GM06990 (cell line): ENCODE results near the gene EML4.

ENCODE experiments used
- DNase-seq: peaks from one replicate; pipeline ENCODE4 v3.0.0-alpha.2; 2011; ENCODE audit not compliant: insufficient read length; ENCODE audit errors: extremely low read depth
- H3K27me3 ChIP-seq: replicated peaks from 2 replicates; pipeline ENCODE4 v1.6.0; 2011; ENCODE audit warnings: low read length; ENCODE audit not compliant: control insufficient read depth, insufficient read depth
- H3K36me3 ChIP-seq: 2 replicates; pipeline ENCODE4 v1.5.1; 2011; ENCODE audit warnings: low read length; ENCODE audit not compliant: control insufficient read depth, insufficient read depth
- H3K4me3 ChIP-seq: replicated peaks from 2 replicates; pipeline ENCODE4 v1.5.1; 2011; ENCODE audit warnings: low read depth, mild to moderate bottlenecking, control low read depth, low read length
- TF ChIP-seq, protein P1 (sequence below): IDR thresholded peaks from 2 replicates; pipeline ENCODE4 v1.5.1; 2011; ENCODE audit warnings: low read length, control low read depth, mild to moderate bottlenecking, inconsistent platforms; ENCODE audit not compliant: insufficient read depth, poor library complexity, severe bottlenecking

EML4 gene

DNA sequence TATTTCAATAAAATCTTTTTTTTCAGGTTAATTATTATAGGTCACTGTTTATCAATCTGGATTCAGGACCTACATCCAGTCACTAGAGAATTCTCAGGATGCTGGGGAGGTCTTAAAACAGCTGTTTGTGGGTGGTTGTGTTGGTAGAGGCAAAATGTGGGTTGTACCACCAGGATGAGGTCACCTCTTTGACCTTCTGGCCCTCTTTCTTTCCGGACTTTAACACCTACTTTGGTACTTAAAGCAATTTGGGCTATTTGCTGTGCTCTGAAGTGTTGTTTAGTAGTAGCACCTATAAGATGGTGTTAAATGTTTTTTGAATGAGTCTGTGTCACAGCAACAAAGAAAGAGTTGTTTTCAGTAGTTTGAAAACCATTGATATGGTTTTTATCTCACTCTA, 14.6 kb downstream of the EML4 start:
- no peak for DNase-seq
- no peaks in the 10 kb centered on the region for H3K27me3 ChIP-seq
- TF ChIP-seq, protein P1, sequence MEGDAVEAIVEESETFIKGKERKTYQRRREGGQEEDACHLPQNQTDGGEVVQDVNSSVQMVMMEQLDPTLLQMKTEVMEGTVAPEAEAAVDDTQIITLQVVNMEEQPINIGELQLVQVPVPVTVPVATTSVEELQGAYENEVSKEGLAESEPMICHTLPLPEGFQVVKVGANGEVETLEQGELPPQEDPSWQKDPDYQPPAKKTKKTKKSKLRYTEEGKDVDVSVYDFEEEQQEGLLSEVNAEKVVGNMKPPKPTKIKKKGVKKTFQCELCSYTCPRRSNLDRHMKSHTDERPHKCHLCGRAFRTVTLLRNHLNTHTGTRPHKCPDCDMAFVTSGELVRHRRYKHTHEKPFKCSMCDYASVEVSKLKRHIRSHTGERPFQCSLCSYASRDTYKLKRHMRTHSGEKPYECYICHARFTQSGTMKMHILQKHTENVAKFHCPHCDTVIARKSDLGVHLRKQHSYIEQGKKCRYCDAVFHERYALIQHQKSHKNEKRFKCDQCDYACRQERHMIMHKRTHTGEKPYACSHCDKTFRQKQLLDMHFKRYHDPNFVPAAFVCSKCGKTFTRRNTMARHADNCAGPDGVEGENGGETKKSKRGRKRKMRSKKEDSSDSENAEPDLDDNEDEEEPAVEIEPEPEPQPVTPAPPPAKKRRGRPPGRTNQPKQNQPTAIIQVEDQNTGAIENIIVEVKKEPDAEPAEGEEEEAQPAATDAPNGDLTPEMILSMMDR, result no peak
- no peaks in the 10 kb centered on the region for H3K36me3 ChIP-seq
- H3K4me3 ChIP-seq, result no peak overlapping the region

DNA sequence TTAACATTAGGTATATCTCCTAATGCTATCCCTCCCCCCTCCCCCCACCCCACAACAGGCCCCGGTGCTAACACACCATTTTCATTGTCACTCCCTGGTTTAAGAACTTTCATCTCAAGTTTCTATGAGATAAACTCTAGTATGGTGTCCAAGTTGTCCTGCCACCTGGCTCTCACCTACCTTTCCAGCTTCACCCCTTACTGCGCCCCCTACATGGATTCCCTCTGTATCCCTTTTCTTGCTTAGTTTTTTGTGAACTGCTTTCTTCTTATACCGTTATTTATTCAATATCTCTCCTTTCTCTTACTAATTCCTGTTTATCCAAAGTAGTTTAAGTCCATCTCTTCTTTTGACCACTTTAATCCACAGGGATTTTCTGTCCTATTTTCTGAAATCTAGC, 15.2 kb downstream of the EML4 start:
- no peaks in the 10 kb centered on the region for H3K36me3 ChIP-seq
- H3K4me3 ChIP-seq, result no peak overlapping the region
- no peak for DNase-seq
- TF ChIP-seq, protein P1, result peak; percentile 11
- H3K27me3 ChIP-seq, result no peaks in the 10 kb centered on the region

DNA sequence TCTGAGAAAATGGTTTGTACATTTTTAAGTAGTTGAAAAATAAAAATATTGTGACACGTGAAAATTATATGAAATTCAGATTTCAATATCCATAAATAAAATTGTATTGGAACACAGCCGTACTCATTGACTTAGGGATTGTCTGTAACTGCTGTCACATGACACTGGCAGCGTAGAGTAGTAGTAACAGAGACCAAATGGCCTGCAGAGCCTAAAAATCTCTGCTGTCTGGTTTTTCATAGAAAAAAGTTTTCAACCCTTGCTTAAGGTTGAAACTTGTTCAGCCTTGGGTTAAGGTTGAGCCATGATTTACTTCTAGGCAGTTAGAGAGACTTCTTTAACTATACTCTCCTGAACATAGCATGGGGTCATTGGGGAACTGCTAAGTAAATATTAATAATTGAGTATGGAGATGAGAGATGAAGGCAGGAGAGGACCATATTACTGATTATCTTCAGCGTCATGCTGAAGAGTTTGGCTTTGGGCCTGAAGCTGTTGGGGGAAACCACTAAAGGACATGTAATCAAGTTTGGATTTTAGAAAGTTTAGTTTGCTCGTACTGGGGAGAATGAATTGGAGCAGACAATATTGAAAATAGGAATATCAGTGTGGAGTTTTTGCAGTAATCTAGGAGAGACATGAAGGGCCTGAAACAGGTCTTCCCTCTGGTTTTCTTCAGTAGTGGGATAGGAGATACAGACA, 16.2 kb downstream of the EML4 start:
- Histone ChIP-seq H3K4me3 (no peak overlapping the region), H3K36me3 (no peaks in the 10 kb centered on the region), H3K27me3 (no peaks in the 10 kb centered on the region)
- DNase-seq, result no peak
- TF ChIP-seq, protein P1, result no peak

DNA sequence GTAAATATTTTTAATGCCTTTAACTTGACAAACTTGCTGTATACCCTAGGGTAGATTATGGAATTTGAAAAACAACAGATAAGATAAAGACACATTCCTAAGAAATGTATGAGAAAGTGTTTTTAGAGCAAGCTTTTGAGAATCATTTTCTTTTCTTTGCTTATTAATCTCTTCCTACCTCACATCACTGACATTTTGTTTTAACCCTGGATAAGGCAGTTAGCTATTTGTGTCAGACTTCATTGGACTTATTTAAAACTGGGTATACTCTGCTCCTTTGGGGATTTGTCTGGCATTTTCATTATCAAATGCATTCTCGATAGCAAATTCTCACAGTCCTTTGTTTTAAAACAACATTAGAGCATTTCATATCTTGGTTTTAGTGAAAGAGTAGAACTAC, 17.2 kb downstream of the EML4 start:
- H3K27me3 ChIP-seq, result no peaks in the 10 kb centered on the region
- TF ChIP-seq, protein P1, result no peak
- H3K36me3 ChIP-seq, result no peaks in the 10 kb centered on the region
- no peak overlapping the region for H3K4me3 ChIP-seq
- DNase-seq, result no peak

DNA sequence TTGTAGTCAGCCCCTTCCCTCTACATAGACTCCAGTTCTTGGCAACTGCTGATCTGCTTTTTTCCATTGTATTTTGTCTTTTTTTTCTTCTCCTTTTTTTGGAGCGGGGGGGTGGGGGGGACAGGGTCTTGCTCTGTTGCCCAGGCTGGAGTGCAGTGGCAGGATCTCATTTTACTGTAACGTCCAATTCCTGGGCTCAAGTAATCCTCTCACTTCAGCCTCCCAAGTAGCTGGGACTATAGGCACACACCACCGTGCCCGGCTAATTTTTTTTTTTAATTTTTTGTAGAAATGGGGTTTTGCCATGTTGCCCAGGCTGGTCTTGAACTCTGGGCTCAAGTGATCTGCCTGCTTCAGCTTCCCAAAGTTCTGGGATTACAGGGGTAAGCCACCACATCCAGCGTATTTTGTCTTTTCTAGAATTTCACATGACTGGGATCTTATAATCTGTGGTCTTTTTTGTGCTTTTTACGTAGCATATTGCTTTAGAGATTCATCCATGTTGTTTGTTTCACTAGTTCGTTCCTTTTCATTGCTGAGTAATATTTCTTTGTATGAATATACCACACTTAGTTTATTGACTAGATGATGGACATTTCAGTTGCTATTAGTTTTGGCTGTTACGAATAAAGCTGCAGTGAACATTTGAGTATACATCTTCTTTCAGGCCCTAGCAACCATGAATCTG, 17.9 kb downstream of the EML4 start:
- no peaks in the 10 kb centered on the region for H3K36me3 ChIP-seq
- TF ChIP-seq, protein P1, result no peak
- no peak overlapping the region for H3K4me3 ChIP-seq
- no peaks in the 10 kb centered on the region for H3K27me3 ChIP-seq
- DNase-seq, result no peak

DNA sequence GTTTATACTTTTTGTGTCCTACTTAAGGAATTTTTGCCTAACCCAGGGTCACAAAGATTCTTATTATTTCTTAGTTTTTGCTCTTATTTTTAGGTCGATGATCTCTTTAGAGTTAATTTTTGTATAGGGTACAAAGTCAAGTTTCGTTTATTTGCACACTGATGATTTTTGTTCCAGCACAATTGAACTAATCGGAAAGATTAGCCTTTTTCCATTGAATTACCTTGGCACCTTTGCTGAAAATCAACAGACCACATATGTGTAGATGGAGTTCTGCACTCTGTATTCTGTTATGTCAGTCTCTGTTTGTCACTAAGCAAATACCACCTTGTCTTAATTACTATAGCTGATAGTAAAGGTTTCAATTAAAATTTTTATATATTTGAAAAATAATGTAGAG, 18.7 kb downstream of the EML4 start:
- Histone ChIP-seq H3K27me3 (no peaks in the 10 kb centered on the region), H3K36me3 (no peaks in the 10 kb centered on the region), H3K4me3 (no peak overlapping the region)
- no peak for DNase-seq
- TF ChIP-seq, protein P1, result no peak
